Right hindlimb (tissue), 1 donor: ENCODE data around the gene HHIPL1.

Experiments
- DNase-seq: peaks from one replicate; pipeline ENCODE4 v3.0.0-alpha.2; 2018

Gene HHIPL1

GRCh38 chr14:99612071-99612737 is 32.7 kb upstream of the HHIPL1 start:
- DNase-seq: no peak

GRCh38 chr14:99612738-99613330 is 32.1 kb upstream of the HHIPL1 start:
- no peak for DNase-seq

- DNase-seq: peak; percentile 37
Observed at GRCh38 chr14:99615497-99616157, 29.3 kb upstream of the HHIPL1 start.

GRCh38 chr14:99616832-99617800 is 27.8 kb upstream of the HHIPL1 start:
- no peak for DNase-seq

- peak; percentile 74 for DNase-seq
Observed at GRCh38 chr14:99619835-99620834, 24.8 kb upstream of the HHIPL1 start.

GRCh38 chr14:99621948-99622347 is 23.0 kb upstream of the HHIPL1 start:
- DNase-seq: no peak

GRCh38 chr14:99624024-99624423 is 20.9 kb upstream of the HHIPL1 start:
- no peak for DNase-seq

GRCh38 chr14:99624971-99625370 is 20.0 kb upstream of the HHIPL1 start:
- no peak for DNase-seq

- DNase-seq: no peak
Observed at GRCh38 chr14:99625476-99625875, 19.5 kb upstream of the HHIPL1 start.

GRCh38 chr14:99626041-99626648 is 18.8 kb upstream of the HHIPL1 start:
- no peak for DNase-seq

- no peak for DNase-seq
Observed at GRCh38 chr14:99627100-99627499, 17.8 kb upstream of the HHIPL1 start.

- DNase-seq: no peak
Observed at GRCh38 chr14:99627510-99628381, 17.2 kb upstream of the HHIPL1 start.

GRCh38 chr14:99628887-99629618 is 15.9 kb upstream of the HHIPL1 start:
- peak; percentile 78 for DNase-seq

- DNase-seq: no peak
Observed at GRCh38 chr14:99630202-99630601, 14.7 kb upstream of the HHIPL1 start.

- DNase-seq: no peak
Observed at GRCh38 chr14:99632410-99633035, 12.4 kb upstream of the HHIPL1 start.

GRCh38 chr14:99633141-99633540 is 11.8 kb upstream of the HHIPL1 start:
- no peak for DNase-seq

- DNase-seq: no peak
Observed at GRCh38 chr14:99633918-99634317, 11.0 kb upstream of the HHIPL1 start.

GRCh38 chr14:99634443-99634842 is 10.5 kb upstream of the HHIPL1 start:
- DNase-seq: no peak

- DNase-seq: no peak
Observed at GRCh38 chr14:99635116-99635515, 9.8 kb upstream of the HHIPL1 start.
